A549 (cell line): Measurements from ENCODE around the gene FOXI2.

Source experiments
- CEBPB ChIP-seq, 2 experiments: fragments of >200 bp in 1 of 2; sonication (Bioruptor Twin) in 1 of 2; formaldehyde crosslinking in 1 of 2; IDR thresholded peaks; 2 replicates each; pipeline ENCODE4 v1.6.1; 2012 to 2016
- FOSL2 ChIP-seq, 2 experiments: fragments of 450-650 bp in 1 of 2; fragments of >200 bp in 1 of 2; sonication (Bioruptor Twin) in 1 of 2; formaldehyde crosslinking; IDR thresholded peaks; 2 replicates each; pipeline versions ENCODE4 v1.5.0 to v1.6.1; 2016 to 2020; ENCODE audit warnings: mild to moderate bottlenecking in 1 of 2, moderate library complexity in 1 of 2
- JUN ChIP-seq, 2 experiments: fragments of >200 bp; sonication (Bioruptor Twin); formaldehyde crosslinking; IDR thresholded peaks; 2 replicates in 1 of 2; 3 replicates in 1 of 2; pipeline ENCODE4 v1.6.1; 2016 to 2017
- JUNB ChIP-seq: fragments of >200 bp; sonication (Bioruptor Twin); formaldehyde crosslinking; IDR thresholded peaks from 2 replicates; pipeline ENCODE4 v1.6.1; 2016
- KDM1A ChIP-seq: fragments of 200-600 bp; sonication (generic); IDR thresholded peaks from 2 replicates; pipeline ENCODE4 v1.6.1; 2016; ENCODE audit warnings: low read depth, mild to moderate bottlenecking
- RFX5 ChIP-seq: fragments of 450-650 bp; IDR thresholded peaks from 2 replicates; pipeline ENCODE4 v1.7.1; 2014; ENCODE audit warnings: antibody characterized with exemption, mild to moderate bottlenecking, moderate library complexity
- SMC3 ChIP-seq: fragments of >200 bp; sonication (Bioruptor Twin); formaldehyde crosslinking; IDR thresholded peaks from 3 replicates; pipeline ENCODE4 v1.6.1; 2018; ENCODE audit warnings: inconsistent platforms
- TF ChIP-seq, protein P1 (sequence below): fragments of >200 bp; sonication (Bioruptor Twin); formaldehyde crosslinking; IDR thresholded peaks from 3 replicates; pipeline ENCODE4 v1.5.1; 2016
- TF ChIP-seq, protein P2 (sequence below): IDR thresholded peaks from 2 replicates; pipeline ENCODE4 v1.6.1; 2012
- TF ChIP-seq, protein P3 (sequence below): fragments of 150-350 bp; IDR thresholded peaks from 2 replicates; pipeline ENCODE4 v1.6.1; 2014; ENCODE audit warnings: low read depth, mild to moderate bottlenecking, low read length
- TF ChIP-seq, protein P4 (sequence below): fragments of 450-650 bp; IDR thresholded peaks from 2 replicates; pipeline ENCODE4 v1.6.1; 2014; ENCODE audit warnings: antibody characterized with exemption
- TF ChIP-seq, protein P5 (sequence below): fragments of 250-450 bp; sonication (Bioruptor Pico); IDR thresholded peaks from 2 replicates; pipeline ENCODE4 v1.5.0; 2021; ENCODE audit warnings: mild to moderate bottlenecking, moderate library complexity, borderline replicate concordance

GRCh38 chr10:127715249-127715648, 21.7 kb upstream of the FOXI2 start:
- TF ChIP-seq JUN (IDR thresholded peaks at IDR 0.05) (no peak), FOSL2 (IDR thresholded peaks at IDR 0.05) (no peak), FOSL2 (CRISPR knock-in tag; IDR thresholded peaks at IDR 0.05) (no peak), SMC3 (no peak), RFX5 (no peak), JUNB (no peak), CEBPB (IDR thresholded peaks at IDR 0.05) (no peak), KDM1A (no peak)
- TF ChIP-seq, protein P1, sequence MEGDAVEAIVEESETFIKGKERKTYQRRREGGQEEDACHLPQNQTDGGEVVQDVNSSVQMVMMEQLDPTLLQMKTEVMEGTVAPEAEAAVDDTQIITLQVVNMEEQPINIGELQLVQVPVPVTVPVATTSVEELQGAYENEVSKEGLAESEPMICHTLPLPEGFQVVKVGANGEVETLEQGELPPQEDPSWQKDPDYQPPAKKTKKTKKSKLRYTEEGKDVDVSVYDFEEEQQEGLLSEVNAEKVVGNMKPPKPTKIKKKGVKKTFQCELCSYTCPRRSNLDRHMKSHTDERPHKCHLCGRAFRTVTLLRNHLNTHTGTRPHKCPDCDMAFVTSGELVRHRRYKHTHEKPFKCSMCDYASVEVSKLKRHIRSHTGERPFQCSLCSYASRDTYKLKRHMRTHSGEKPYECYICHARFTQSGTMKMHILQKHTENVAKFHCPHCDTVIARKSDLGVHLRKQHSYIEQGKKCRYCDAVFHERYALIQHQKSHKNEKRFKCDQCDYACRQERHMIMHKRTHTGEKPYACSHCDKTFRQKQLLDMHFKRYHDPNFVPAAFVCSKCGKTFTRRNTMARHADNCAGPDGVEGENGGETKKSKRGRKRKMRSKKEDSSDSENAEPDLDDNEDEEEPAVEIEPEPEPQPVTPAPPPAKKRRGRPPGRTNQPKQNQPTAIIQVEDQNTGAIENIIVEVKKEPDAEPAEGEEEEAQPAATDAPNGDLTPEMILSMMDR, result no peak
- TF ChIP-seq, protein P2, sequence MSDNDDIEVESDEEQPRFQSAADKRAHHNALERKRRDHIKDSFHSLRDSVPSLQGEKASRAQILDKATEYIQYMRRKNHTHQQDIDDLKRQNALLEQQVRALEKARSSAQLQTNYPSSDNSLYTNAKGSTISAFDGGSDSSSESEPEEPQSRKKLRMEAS, result no peak
- TF ChIP-seq, protein P3, sequence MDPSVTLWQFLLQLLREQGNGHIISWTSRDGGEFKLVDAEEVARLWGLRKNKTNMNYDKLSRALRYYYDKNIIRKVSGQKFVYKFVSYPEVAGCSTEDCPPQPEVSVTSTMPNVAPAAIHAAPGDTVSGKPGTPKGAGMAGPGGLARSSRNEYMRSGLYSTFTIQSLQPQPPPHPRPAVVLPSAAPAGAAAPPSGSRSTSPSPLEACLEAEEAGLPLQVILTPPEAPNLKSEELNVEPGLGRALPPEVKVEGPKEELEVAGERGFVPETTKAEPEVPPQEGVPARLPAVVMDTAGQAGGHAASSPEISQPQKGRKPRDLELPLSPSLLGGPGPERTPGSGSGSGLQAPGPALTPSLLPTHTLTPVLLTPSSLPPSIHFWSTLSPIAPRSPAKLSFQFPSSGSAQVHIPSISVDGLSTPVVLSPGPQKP, result no peak
- TF ChIP-seq, protein P4, sequence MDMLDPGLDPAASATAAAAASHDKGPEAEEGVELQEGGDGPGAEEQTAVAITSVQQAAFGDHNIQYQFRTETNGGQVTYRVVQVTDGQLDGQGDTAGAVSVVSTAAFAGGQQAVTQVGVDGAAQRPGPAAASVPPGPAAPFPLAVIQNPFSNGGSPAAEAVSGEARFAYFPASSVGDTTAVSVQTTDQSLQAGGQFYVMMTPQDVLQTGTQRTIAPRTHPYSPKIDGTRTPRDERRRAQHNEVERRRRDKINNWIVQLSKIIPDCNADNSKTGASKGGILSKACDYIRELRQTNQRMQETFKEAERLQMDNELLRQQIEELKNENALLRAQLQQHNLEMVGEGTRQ, result no peak
- TF ChIP-seq, protein P5, sequence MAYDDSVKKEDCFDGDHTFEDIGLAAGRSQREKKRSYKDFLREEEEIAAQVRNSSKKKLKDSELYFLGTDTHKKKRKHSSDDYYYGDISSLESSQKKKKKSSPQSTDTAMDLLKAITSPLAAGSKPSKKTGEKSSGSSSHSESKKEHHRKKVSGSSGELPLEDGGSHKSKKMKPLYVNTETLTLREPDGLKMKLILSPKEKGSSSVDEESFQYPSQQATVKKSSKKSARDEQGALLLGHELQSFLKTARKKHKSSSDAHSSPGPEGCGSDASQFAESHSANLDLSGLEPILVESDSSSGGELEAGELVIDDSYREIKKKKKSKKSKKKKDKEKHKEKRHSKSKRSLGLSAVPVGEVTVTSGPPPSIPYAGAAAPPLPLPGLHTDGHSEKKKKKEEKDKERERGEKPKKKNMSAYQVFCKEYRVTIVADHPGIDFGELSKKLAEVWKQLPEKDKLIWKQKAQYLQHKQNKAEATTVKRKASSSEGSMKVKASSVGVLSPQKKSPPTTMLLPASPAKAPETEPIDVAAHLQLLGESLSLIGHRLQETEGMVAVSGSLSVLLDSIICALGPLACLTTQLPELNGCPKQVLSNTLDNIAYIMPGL (CRISPR knock-in tag), result no peak
